ENCODE measurements around the gene ANXA2. TPM values are rescaled to one million over a fixed set of nuclear protein-coding genes. Genes with fewer than 3 reads are reported as not detected.

ANXA2 gene
- total RNA-seq, 2 donors from 2014 or later = 265 to 341 TPM

DNA sequence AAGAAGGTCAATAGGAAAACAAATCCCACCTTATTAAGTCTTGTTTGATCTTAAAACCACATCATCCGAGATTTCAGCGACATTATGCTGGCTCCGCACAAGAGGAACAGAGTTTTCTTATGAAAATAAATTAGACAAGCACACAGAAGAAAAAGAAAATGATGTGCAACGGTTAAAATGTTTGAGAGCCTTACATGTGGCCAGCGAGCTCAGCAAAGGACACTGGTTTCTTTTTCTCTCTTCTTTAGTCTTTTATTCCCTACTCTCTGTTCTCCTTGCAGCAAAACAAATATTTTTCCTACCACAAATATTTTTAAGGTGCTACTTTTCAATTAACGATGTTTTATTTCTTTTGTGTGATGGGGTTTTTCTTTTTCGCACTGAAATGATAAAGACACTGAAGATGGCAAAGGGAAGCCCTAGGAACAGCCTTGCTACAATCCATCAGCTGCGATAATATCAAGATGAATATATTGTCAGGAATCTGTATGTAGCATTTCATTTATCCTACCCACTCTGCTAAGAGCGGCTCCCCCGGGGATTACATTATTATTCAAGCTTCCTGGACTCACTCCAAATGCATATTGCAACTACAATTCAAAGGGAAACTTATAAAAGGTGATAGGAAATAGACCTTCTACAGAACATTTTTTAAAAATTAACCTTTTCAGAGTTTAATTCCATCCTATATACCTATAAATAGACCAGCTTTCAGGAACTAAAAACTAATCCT lies 72.9 kb downstream of the ANXA2 start:
- 55% methylated on average over 10 of the region's 10 CpGs for WGBS, 2 donors
- no peak for TF ChIP-seq POLR2A (IDR thresholded peaks at IDR 0.05)
- TF ChIP-seq, protein P1, sequence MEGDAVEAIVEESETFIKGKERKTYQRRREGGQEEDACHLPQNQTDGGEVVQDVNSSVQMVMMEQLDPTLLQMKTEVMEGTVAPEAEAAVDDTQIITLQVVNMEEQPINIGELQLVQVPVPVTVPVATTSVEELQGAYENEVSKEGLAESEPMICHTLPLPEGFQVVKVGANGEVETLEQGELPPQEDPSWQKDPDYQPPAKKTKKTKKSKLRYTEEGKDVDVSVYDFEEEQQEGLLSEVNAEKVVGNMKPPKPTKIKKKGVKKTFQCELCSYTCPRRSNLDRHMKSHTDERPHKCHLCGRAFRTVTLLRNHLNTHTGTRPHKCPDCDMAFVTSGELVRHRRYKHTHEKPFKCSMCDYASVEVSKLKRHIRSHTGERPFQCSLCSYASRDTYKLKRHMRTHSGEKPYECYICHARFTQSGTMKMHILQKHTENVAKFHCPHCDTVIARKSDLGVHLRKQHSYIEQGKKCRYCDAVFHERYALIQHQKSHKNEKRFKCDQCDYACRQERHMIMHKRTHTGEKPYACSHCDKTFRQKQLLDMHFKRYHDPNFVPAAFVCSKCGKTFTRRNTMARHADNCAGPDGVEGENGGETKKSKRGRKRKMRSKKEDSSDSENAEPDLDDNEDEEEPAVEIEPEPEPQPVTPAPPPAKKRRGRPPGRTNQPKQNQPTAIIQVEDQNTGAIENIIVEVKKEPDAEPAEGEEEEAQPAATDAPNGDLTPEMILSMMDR (IDR thresholded peaks at IDR 0.05) = no peak
- H3K27ac ChIP-seq = no peak overlapping the region
- intact Hi-C loops (cut with DNase I) = loop anchor here (10.0 kb wide), 1 partner anchor 590 kb away; no protein-coding TSS in a partner anchor
- no peaks in the 10 kb centered on the region for H3K36me3 ChIP-seq (replicated peaks in 1 of 2; ENCODE audit: insufficient read depth in 1 of 2, low read depth in 2 of 2)
- ATAC-seq = no peak
- no peak overlapping the region for H3K4me3 ChIP-seq
- H3K9me3 ChIP-seq = no peaks in the 10 kb centered on the region
- H3K27me3 ChIP-seq = peaks cover 0 to 10% of the 10 kb centered on the region in 2 donors
- no peak for DNase-seq
- no peaks in the 10 kb centered on the region for H3K4me1 ChIP-seq

DNA sequence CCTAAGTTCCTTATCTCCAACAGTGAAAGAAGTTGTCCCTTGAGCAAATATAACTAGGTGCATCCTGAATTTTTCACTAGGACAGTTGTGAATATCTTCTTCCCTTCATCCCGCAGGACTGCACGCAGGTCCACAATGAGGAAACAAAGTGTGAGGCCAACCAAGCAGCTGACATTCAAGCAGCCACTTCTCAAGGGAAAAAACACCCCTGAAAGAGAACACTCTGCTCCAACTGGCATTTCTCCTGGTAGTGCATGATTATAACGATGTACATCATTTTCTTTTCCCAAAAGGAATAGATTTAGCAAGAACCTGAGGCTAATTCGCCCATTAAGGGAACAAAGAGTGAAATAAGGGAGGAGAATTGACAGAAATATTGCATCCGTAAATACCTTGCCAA lies 74.5 kb downstream of the ANXA2 start:
- TF ChIP-seq, protein P1 (IDR thresholded peaks at IDR 0.05) = no peak
- no peak for TF ChIP-seq POLR2A (IDR thresholded peaks at IDR 0.05)
- 37 to 51% methylated on average over 5 of the region's 5 CpGs for WGBS, 2 donors
- no peak for ATAC-seq
- Histone ChIP-seq H3K9me3 (no peaks in the 10 kb centered on the region), H3K27me3 (peaks cover 0 to 10% of the 10 kb centered on the region in 2 donors), H3K4me1 (no peaks in the 10 kb centered on the region), H3K36me3 (replicated peaks in 1 of 2; ENCODE audit: insufficient read depth in 1 of 2, low read depth in 2 of 2) (no peaks in the 10 kb centered on the region), H3K27ac (no peak overlapping the region), H3K4me3 (no peak overlapping the region)
- intact Hi-C loops (cut with DNase I) = loop anchor here (10.0 kb wide), 1 partner anchor 589 kb away; no protein-coding TSS in a partner anchor
- no peak for DNase-seq

DNA sequence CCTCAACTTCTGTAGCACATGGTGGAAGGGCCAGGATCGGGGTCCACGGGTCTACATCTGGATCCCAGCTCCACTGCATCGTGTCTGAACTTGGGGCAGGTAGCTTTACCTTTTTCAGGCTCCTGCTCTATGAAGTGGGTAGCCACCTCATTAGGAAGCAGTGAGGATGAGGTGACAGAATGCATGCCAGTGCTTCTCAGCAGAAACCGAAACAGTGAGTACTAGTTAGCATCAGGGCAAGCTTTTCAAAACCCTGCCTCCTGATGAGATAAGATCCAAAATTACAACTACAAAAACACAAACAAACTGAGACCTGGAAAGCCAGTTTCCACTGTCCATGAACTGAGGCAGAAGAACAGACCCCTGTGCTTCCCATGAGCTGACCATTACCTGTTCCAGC lies 77.4 kb downstream of the ANXA2 start:
- no peaks in the 10 kb centered on the region for H3K36me3 ChIP-seq (replicated peaks in 1 of 2; ENCODE audit: insufficient read depth in 1 of 2, low read depth in 2 of 2)
- H3K27me3 ChIP-seq = no peaks in the 10 kb centered on the region
- DNase-seq (no peak), ATAC-seq (no peak)
- intact Hi-C loops (cut with DNase I) = loop anchor here (10.0 kb wide), 1 partner anchor 586 kb away; no protein-coding TSS in a partner anchor
- H3K4me1 ChIP-seq = no peaks in the 10 kb centered on the region
- WGBS, 2 donors = 87 to 89% methylated on average over 4 of the region's 4 CpGs
- H3K27ac ChIP-seq = no peak overlapping the region
- H3K9me3 ChIP-seq = no peaks in the 10 kb centered on the region
- TF ChIP-seq, protein P1 (IDR thresholded peaks at IDR 0.05) = no peak
- TF ChIP-seq POLR2A (IDR thresholded peaks at IDR 0.05) = no peak
- no peak overlapping the region for H3K4me3 ChIP-seq

- no peak overlapping the region for H3K27ac ChIP-seq
- H3K4me3 ChIP-seq = no peak overlapping the region
- intact Hi-C loops (cut with DNase I) = no loop called here
- no peak for TF ChIP-seq POLR2A (IDR thresholded peaks at IDR 0.05)
- TF ChIP-seq, protein P1 (IDR thresholded peaks at IDR 0.05) = no peak
- ATAC-seq (no peak), DNase-seq (no peak)
- H3K9me3 ChIP-seq = no peaks in the 10 kb centered on the region
- no peaks in the 10 kb centered on the region for H3K36me3 ChIP-seq (replicated peaks in 1 of 2; ENCODE audit: insufficient read depth in 1 of 2, low read depth in 2 of 2)
- no peaks in the 10 kb centered on the region for H3K27me3 ChIP-seq
- no peaks in the 10 kb centered on the region for H3K4me1 ChIP-seq
- 90 to 92% methylated on average over 4 of the region's 4 CpGs for WGBS, 2 donors
Measured at GRCh38 chr15:60318216-60318867, 79.4 kb downstream of the ANXA2 start.
